Hematopoietic multipotent progenitor cell treated with erythropoietin and hydrocortisone succinate and interleukin-3 and kit ligand, for 8 days (in vitro differentiated cells): Measurements from ENCODE around the gene XIRP2.
"Not testable (repeated sequence)": the region's sequence is repeated elsewhere in the genome, so short reads cannot be mapped to it uniquely, and the experiment has no call there.

Experiments
- DNase-seq: peaks from one replicate; pipeline ENCODE4 v3.0.0-alpha.2; 2015

The XIRP2 gene

GRCh38 chr2:167057446-167057845 is 169.2 kb downstream of the XIRP2 start:
- no peak for DNase-seq

DNA sequence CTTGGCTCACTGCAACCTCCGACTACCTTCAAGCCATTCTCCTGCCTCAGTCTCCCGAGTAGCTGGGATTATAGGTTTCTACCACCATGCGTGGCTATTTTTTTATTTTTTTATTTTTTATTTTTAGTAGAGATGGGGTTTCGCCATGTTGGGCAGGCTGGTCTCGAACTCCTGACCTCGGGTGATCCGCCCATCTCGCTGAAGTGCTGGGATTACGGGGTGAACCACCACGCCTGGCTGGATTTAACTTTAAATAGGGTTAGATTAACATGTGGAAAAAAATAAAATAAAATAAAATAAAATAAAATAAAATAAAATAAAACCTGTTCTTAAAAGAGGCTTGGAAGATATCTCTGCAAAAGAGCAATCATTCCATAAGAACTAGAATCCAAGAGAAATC is 170.9 kb downstream of the XIRP2 start:
- no peak for DNase-seq

DNA sequence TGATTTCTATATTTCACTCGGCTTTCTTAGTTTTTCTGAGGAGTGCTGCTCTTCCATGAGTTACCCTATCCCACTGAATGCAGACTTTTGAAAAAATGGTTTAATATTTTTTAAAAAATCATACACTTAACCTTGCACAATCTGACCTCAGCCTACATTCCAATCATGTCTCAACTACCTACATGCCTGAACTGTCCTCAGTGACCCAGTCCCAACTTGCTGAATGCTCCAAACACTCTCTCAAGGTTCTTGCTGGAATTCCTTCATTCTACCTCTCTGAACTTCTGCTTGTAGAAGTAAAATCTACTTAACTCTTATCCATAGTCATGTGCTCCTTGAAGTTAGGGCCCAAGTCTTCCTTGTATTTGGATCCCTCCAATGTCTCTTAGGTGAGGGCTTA is 181.6 kb downstream of the XIRP2 start:
- no peak for DNase-seq

- not testable (repeated sequence) for DNase-seq
Observed at GRCh38 chr2:167075708-167076107, 187.4 kb downstream of the XIRP2 start.

DNA sequence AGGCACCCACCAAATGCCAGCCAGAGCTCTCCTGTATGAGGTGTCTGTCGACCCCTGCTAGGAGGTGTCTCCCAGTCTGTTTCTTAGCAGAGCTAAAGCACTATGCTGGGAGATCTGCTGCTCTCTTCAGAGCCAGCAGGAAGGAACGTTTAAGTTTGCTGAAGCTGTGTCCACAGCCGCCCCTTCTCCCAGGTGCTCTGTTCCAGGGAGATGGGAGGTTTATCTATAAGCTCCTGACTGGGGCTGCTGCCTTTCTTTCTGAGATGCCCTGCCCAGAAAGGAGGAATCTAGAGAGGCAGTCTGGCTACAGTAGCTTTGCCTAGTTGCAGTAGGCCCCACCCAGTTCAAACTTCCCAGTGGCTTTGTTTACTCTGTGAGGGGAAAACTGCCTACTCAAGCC is 210.7 kb downstream of the XIRP2 start:
- not testable (repeated sequence) for DNase-seq

GRCh38 chr2:167100506-167100905 is 212.2 kb downstream of the XIRP2 start:
- no peak for DNase-seq

DNA sequence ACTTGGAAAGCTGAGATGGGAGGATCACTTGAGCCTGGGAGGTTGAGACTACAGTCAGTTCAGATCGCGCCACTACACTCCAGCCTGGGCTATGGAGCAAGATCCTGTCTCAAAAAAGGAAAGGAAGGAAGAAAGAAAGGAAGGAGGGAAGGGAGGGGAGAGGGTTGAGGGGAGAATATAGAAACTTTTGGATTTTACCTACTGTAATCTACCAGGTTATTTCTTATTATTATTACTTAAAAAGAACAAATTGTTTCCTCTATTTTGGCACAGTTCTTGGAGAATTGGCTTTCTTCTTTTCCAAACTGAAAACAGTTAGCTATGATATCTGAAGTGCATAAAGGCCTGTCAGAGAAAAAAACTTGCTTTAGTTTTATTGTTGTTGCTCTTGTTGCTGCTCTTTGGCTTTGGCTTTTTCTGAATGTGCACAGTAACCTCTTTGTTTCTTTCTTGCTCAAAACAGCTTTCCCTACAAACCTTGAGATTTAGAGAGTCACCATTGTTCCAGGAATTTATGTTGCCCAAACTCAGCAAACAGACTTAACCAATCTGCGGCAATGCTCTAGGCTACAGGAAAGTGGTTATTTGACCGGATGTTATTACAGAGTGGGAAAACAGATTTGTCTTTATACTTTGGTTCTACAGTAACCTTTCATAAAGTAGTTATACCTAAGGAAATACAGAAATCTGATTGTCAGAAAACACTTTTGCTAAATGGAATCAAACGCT is 214.9 kb downstream of the XIRP2 start:
- no peak for DNase-seq

DNA sequence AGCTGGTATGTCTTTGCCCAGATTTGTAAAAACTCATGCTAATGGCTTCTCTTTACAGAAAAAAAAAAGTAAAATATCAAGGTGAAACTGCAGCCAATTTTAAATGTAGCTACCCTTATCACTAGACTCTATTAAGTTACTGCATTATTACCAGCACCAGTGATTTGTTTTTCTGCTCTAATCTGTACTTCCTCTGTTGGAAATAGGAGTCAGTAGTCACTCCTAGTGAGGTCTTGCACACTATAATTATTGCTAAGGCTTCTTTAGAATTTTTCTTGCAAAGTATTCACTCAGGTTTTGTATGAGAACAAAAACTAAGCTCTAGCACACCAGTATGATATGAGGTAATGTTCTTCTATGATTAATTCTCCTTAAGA is 215.5 kb downstream of the XIRP2 start:
- no peak for DNase-seq

GRCh38 chr2:167104691-167105090 is 216.4 kb downstream of the XIRP2 start:
- DNase-seq = no peak

GRCh38 chr2:167109682-167110081 is 221.4 kb downstream of the XIRP2 start:
- DNase-seq = not testable (repeated sequence)

GRCh38 chr2:167110345-167110744 is 222.1 kb downstream of the XIRP2 start:
- no peak for DNase-seq

- no peak for DNase-seq
Observed at GRCh38 chr2:167114018-167114417, 225.7 kb downstream of the XIRP2 start.

GRCh38 chr2:167115541-167115940 is 227.3 kb downstream of the XIRP2 start:
- DNase-seq = no peak

DNA sequence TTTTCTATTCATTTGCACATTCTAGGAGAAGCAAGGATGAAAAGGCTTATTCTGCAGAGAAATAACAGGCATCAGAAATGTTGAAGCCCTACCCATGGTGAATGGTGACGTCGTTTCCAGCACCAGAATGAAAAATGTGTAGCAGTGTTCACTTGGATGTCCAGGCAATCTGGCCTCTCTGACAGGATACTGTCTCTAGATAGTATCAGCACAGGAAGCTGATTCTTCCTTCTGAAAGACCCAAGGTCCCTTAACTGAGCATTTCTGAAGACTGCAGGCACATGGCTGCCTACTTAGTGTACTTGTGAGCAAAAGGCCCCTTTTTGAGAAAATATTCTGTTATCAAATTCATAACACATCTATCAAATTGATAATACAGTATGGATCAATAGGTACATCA is 234.1 kb downstream of the XIRP2 start:
- DNase-seq = no peak

DNA sequence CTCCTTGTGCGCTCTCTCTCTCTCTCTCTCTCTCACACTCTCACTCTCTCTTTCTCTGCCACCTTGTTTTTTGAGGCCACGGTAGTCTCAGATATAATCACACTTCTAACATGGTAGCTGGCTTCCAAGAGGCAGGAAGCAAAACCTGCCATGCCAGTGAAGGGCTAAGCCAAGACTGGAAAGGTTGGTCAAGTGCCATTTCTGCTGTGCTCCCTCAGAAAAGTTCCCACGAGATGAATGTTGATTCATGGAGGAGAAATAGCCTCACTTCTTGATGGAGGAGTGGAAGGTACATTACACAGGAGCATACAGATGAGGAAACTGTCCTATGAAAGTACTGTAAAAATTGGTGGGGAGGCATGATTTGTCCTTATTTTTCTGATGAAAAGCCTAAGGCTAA is 237.9 kb downstream of the XIRP2 start:
- DNase-seq = no peak

GRCh38 chr2:167127135-167127534 is 238.9 kb downstream of the XIRP2 start:
- DNase-seq = peak; percentile 3

DNA sequence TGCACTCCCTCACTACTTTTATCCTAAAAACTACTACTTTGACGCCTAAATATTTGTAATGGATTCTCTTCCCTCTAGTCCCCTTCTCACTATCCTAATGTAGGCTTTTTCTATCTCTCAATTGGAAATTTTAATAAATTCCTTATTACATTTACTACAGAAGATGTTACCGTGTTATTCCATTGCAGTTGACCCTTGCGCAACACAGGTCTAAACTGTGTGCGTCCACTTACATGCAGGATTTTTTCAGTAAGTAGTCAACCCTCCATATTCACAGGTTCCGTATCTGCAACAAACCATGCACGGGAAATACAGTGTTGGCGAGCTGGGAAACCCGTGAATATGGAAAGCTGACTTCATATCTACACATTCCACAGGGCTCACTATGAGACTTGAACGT is 239.8 kb downstream of the XIRP2 start:
- no peak for DNase-seq

DNA sequence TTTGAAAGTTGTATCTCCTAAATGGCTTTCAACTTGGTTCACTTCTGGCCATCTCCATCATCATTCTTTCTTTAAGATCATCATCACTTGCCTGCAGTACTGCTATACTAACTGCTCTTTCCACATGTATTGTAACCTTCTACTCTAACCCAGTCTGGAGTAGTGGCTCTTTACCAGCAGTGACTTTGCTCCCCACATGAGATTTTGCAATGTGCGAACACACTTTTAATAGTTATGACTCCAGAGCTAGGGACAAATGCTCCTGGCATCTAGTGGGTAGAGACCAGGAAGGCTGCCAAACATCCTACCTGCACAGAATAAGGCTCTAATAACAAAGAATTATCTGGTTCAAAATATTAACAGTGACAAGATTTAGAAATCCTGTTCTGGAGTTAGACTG is 243.8 kb downstream of the XIRP2 start:
- no peak for DNase-seq

- no peak for DNase-seq
Observed at GRCh38 chr2:167132906-167133555, 244.8 kb downstream of the XIRP2 start.

DNA sequence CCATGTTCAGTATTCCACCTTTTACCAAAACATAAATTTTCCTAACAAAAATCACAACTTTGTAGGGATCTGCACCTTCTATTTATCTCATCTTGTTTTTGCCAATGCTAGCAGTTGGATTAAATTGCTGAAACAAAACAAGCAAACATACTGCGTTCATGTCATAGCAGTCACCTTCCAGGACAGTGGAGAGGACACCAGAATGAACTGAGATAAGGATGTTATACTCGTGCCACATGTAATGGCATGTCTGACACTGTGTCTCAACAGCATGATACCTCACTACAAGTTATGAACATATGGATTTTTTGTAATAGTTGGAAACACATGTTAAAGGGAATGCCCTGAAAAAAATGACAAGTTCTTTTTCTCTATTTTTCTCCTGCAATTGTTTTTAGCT is 245.3 kb downstream of the XIRP2 start:
- no peak for DNase-seq

DNA sequence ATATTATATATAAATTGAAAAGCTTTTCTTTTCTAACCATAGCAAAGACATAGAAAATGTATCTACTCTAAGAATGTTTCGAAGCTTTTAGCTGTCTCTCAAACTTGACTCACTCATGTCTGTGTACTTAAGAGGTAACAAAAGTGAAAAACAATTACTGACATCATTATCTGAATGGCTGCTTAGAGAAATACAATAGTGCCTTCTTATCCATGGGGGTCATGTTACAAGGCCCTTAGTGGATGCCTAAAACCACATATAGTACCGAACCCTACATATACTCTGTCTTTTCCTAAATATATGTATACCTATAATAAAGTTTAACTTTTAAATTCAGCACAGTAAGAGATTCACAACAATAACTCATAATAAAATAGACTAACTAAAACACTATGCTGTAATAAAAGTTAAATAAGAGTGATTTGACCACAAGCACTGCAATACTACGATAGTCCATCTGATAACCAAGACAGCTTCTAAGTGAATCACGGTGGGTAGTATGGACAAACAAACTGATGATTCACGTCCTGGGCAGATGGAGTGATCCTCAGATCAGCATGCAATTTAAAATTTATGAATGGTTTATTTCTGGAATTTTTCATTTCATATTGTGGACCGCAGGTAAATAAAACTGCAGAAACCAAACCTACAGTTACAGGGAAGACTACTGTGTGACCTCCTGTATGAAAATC is 246.2 kb downstream of the XIRP2 start:
- no peak for DNase-seq

DNA sequence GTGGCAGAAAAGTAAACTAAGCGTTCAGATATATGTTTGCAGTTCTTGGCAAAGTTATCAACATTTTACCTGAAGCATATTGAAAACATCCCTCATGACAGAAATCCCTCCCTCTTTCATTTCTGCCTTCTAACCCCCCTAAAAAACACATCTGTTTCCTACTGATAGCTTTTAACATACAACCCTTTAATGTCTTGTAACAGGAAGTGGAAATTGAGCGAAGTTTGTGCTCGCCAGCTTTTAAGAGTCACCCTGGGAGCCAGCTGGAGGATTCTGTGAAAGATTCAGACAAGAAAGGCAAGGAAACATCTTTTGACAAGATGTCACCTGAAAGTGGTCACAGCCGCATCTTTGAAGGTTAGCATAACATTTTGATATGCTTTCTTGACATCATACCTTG is 247.4 kb downstream of the XIRP2 start:
- DNase-seq = peak; percentile 33

- no peak for DNase-seq
Observed at GRCh38 chr2:167136879-167137596, 248.8 kb downstream of the XIRP2 start.

DNA sequence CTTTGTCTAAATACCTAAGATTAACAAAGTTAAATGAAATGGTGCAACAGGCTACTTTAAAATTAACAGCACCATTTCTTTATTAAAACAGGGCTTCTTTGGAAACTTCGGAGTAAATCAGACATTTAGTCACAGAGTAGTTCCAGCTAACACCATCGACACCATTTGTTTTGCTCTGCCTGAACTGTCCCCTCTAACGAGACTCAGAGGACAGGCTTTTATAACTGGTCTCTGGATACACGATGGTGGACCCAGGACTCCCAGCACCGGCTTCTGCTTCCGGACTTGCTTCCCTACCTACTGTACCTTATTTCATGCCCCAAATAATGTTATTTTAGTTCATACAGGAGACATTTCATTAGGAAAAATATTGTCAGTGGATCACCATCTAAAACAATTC is 252.1 kb downstream of the XIRP2 start:
- DNase-seq = no peak
